ENCODE measurements around the gene CST9L. TPM values are rescaled to one million over a fixed set of nuclear protein-coding genes. Genes with fewer than 3 reads are reported as not detected.

The CST9L gene
- polyA plus RNA-seq, 2 of the 4 experiments (the other 2 are of a cell fraction), result not detected

DNA sequence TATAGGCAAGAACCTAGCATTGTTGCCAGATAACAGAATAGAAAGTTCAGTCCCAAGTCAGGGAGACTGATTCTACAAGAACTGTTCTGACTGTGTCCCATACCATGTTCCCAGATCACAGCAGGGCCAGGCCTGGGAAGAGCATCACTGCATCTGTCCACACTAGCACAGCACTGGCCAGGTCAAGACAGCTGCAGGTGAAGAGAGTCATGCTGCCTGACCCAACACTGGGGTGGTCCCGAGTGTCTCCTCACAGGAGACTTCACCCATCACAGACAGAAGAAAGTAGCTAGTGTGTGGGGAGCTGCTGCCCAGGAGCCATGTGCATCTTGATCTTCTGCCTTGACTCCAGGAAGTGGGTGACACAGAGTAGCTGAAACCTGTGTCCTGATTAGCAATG lies 1.3 kb upstream of the CST9L start:
- H3K9me3 ChIP-seq, result no peaks in the 10 kb centered on the region
- FAIRE-seq (no peak), DNase-seq (ENCODE audit: low read depth in 1 of 2, low spot score in 1 of 2) (no peak), ATAC-seq (no peak)
- TF ChIP-seq, protein P1, sequence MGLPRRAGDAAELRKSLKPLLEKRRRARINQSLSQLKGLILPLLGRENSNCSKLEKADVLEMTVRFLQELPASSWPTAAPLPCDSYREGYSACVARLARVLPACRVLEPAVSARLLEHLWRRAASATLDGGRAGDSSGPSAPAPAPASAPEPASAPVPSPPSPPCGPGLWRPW (IDR thresholded peaks at IDR 0.05), result no peak
- TF ChIP-seq PHF8 (IDR thresholded peaks at IDR 0.05; ENCODE audit: borderline replicate concordance, low read depth) (no peak), CBX8 (IDR thresholded peaks at IDR 0.05) (no peak), ZFP36 (IDR thresholded peaks at IDR 0.05; ENCODE audit: borderline replicate concordance, partially characterized antibody) (no peak), ZSCAN20 (CRISPR knock-in tag; IDR thresholded peaks at IDR 0.05) (no peak), CEBPB (IDR thresholded peaks at IDR 0.05) (no peak), HEYL (CRISPR knock-in tag; IDR thresholded peaks at IDR 0.05) (no peak), MAFK (IDR thresholded peaks at IDR 0.05; ENCODE audit: partially characterized antibody) (no peak), ZC3H11A (IDR thresholded peaks at IDR 0.05) (no peak), RAD21 (conservative IDR thresholded peaks at IDR 0.05 in 1 of 2, IDR thresholded peaks at IDR 0.05 in 1 of 2) (no peak), CHD4 (IDR thresholded peaks at IDR 0.05; ENCODE audit: borderline replicate concordance) (no peak), FOXS1 (CRISPR knock-in tag; IDR thresholded peaks at IDR 0.05) (no peak), HOXB13 (CRISPR knock-in tag; IDR thresholded peaks at IDR 0.05; ENCODE audit: low read depth) (no peak), POLR2A (IDR thresholded peaks at IDR 0.05; ENCODE audit: low read length) (no peak)
- TF ChIP-seq, protein P2, sequence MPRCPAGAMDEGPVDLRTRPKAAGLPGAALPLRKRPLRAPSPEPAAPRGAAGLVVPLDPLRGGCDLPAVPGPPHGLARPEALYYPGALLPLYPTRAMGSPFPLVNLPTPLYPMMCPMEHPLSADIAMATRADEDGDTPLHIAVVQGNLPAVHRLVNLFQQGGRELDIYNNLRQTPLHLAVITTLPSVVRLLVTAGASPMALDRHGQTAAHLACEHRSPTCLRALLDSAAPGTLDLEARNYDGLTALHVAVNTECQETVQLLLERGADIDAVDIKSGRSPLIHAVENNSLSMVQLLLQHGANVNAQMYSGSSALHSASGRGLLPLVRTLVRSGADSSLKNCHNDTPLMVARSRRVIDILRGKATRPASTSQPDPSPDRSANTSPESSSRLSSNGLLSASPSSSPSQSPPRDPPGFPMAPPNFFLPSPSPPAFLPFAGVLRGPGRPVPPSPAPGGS (IDR thresholded peaks at IDR 0.05), result no peak
- ChIA-PET CTCF (interaction anchor here (0.6 to 1.8 kb wide), 3 partner anchors 12 to 128 kb away, joined by 3 to 5 read pairs (median 4); no protein-coding TSS in a partner anchor), POLR2A (no interaction called here)
- H3K4me2 ChIP-seq, result no peak overlapping the region
- WGBS (ENCODE audit: missing lambda C conversion rate), result 0% methylated on average over 1 of the region's 1 CpG
- H3K4me3 ChIP-seq, result no peak overlapping the region
- no peak overlapping the region for H3K27ac ChIP-seq
- no peaks in the 10 kb centered on the region for H3K4me1 ChIP-seq

DNA sequence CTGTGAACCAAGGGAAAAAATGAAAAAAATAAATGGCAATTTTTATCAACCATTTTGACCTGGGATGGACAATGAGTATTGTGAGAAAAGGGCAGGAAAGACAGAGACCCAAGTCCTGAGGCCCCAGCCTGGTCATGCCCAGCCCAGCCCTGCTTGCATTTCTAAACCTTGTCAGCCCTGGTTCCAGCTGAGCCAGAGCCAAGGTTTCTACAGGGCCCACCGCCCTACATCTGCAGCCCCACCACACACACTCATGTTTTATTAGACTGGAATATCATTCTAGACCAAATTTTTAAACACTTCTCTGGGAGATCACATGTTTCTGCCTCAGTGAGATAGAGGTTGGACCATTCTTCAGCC lies 667 bp upstream of the CST9L start:
- FAIRE-seq, result no peak
- POLR2A ChIA-PET, result no interaction called here

DNA sequence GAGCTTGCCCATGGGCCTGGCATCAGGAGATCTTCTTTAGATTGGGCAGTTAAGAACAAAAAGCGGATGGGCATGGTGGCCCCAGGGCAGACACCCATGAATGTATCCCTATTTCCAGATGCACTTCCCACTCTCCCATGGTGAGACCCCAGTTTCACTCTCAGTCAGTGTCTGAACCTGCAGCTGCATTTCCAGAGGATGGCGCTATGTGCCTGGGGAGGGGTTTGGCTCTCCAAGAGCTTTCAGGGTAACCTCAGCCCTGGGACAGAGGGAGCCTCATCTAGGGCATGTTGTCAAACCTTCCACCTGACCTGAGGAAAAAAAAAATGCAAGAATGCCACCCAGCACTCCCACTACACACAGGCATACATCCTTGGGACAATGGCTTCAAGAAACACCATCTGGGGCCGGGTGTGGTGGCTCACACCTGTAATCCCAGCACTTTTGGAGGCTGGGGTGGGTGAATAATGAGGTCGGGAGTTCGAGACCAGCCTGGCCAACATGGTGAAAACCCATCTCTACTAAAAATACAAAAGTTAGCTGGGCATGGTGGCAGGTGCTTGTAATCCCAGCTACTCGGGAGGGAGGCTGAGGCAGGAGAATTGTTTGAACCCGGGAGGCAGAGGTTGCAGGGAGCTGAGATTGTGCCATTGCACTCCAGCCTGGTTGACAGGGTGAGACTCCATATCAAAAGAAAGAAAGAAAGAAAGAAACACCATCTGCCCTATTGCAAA lies 1.9 kb downstream of the CST9L start:
- TF ChIP-seq POLR2A (IDR thresholded peaks at IDR 0.05; ENCODE audit: low read length) (no peak), CHD4 (IDR thresholded peaks at IDR 0.05; ENCODE audit: borderline replicate concordance) (no peak)
- TF ChIP-seq, protein P3, sequence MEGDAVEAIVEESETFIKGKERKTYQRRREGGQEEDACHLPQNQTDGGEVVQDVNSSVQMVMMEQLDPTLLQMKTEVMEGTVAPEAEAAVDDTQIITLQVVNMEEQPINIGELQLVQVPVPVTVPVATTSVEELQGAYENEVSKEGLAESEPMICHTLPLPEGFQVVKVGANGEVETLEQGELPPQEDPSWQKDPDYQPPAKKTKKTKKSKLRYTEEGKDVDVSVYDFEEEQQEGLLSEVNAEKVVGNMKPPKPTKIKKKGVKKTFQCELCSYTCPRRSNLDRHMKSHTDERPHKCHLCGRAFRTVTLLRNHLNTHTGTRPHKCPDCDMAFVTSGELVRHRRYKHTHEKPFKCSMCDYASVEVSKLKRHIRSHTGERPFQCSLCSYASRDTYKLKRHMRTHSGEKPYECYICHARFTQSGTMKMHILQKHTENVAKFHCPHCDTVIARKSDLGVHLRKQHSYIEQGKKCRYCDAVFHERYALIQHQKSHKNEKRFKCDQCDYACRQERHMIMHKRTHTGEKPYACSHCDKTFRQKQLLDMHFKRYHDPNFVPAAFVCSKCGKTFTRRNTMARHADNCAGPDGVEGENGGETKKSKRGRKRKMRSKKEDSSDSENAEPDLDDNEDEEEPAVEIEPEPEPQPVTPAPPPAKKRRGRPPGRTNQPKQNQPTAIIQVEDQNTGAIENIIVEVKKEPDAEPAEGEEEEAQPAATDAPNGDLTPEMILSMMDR (IDR thresholded peaks at IDR 0.05), result no peak
- TF ChIP-seq, protein P4, sequence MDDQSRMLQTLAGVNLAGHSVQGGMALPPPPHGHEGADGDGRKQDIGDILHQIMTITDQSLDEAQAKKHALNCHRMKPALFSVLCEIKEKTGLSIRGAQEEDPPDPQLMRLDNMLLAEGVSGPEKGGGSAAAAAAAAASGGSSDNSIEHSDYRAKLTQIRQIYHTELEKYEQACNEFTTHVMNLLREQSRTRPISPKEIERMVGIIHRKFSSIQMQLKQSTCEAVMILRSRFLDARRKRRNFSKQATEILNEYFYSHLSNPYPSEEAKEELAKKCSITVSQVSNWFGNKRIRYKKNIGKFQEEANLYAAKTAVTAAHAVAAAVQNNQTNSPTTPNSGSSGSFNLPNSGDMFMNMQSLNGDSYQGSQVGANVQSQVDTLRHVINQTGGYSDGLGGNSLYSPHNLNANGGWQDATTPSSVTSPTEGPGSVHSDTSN (IDR thresholded peaks at IDR 0.05), result no peak
- ChIA-PET CTCF (interaction anchor here (0.7 to 0.9 kb wide), 2 partner anchors 41 to 125 kb away, joined by 3 to 4 read pairs; no protein-coding TSS in a partner anchor), POLR2A (no interaction called here)
- H3K4me3 ChIP-seq, result no peak overlapping the region
- peaks cover 7% of the 10 kb centered on the region; the same call in 2 of the 3 replicates for H3K9me3 ChIP-seq
- ATAC-seq (no peak; a peak in 1 of 6 replicates), FAIRE-seq (no peak), DNase-seq (ENCODE audit: low read depth in 1 of 2, low spot score in 1 of 2) (no peak)
- no peak overlapping the region for H3K4me2 ChIP-seq
- WGBS (ENCODE audit: missing lambda C conversion rate), result 16% methylated on average over 7 of the region's 7 CpGs
- H3K27ac ChIP-seq, result no peak overlapping the region
- no peaks in the 10 kb centered on the region for H3K4me1 ChIP-seq

More for the DNA sequence above, 667 bp upstream of the CST9L start:
- Histone ChIP-seq H3K4me1 (no peaks in the 10 kb centered on the region), H3K27ac (no peak overlapping the region), H3K4me2 (no peak overlapping the region), H3K9me3 (no peaks in the 10 kb centered on the region), H3K4me3 (no peak overlapping the region)
- no peak for ATAC-seq
- TF ChIP-seq FOSL2 (IDR thresholded peaks at IDR 0.05) (no peak), FOSL2 (CRISPR knock-in tag; IDR thresholded peaks at IDR 0.05) (no peak)
- no peak for DNase-seq (ENCODE audit: low read depth in 1 of 2, low spot score in 1 of 2)
- WGBS (ENCODE audit: missing lambda C conversion rate), result 32% methylated on average over 1 of the region's 1 CpG
- CTCF ChIA-PET, result interaction anchor here (1.0 kb wide), 1 partner anchor 11 kb away, joined by 4 read pairs; no protein-coding TSS in a partner anchor

Measured in A549 (cell line).